Measurements from ENCODE around the gene B4GALNT4.

DNA sequence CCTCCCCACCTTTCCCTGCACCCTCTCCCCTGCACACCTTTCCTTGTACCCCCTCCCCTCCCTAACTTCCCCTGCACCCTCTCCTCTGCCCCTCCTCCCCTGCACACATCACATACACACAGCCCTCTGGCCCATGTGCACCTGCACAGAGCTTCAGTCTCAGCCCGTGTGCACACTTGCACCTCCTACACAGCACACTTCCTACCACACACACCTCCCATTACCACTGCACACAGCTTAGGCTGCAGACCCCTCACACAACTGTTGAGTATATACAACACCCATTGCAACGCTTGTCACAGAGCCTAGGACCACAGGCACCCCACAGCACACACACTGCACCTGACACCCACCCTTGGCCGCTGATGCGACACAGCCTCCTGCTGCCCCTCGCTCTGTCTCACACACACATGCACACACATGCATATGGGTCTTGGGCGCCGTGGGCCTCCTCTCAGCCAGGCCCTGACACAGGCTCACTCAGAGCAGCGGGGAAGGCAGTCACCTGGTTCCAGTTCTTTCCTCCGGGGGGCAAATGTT is 45.1 kb downstream of the B4GALNT4 start:
- TF ChIP-seq, protein P1, sequence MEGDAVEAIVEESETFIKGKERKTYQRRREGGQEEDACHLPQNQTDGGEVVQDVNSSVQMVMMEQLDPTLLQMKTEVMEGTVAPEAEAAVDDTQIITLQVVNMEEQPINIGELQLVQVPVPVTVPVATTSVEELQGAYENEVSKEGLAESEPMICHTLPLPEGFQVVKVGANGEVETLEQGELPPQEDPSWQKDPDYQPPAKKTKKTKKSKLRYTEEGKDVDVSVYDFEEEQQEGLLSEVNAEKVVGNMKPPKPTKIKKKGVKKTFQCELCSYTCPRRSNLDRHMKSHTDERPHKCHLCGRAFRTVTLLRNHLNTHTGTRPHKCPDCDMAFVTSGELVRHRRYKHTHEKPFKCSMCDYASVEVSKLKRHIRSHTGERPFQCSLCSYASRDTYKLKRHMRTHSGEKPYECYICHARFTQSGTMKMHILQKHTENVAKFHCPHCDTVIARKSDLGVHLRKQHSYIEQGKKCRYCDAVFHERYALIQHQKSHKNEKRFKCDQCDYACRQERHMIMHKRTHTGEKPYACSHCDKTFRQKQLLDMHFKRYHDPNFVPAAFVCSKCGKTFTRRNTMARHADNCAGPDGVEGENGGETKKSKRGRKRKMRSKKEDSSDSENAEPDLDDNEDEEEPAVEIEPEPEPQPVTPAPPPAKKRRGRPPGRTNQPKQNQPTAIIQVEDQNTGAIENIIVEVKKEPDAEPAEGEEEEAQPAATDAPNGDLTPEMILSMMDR (conservative IDR thresholded peaks at IDR 0.05; ENCODE audit: low read depth, low read length) = no peak
- no peak for TF ChIP-seq SMC3 (IDR thresholded peaks at IDR 0.05; ENCODE audit: low read depth, low read length)
